ENCODE data around the gene TMEM250.

- TF ChIP-seq, protein P1, sequence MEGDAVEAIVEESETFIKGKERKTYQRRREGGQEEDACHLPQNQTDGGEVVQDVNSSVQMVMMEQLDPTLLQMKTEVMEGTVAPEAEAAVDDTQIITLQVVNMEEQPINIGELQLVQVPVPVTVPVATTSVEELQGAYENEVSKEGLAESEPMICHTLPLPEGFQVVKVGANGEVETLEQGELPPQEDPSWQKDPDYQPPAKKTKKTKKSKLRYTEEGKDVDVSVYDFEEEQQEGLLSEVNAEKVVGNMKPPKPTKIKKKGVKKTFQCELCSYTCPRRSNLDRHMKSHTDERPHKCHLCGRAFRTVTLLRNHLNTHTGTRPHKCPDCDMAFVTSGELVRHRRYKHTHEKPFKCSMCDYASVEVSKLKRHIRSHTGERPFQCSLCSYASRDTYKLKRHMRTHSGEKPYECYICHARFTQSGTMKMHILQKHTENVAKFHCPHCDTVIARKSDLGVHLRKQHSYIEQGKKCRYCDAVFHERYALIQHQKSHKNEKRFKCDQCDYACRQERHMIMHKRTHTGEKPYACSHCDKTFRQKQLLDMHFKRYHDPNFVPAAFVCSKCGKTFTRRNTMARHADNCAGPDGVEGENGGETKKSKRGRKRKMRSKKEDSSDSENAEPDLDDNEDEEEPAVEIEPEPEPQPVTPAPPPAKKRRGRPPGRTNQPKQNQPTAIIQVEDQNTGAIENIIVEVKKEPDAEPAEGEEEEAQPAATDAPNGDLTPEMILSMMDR (IDR thresholded peaks at IDR 0.05) = no peak
- TF ChIP-seq POLR2A (IDR thresholded peaks at IDR 0.05) = no peak
- TF ChIP-seq POLR2AphosphoS5 (IDR thresholded peaks at IDR 0.05) = no peak
- TF ChIP-seq EP300 (IDR thresholded peaks at IDR 0.05) = no peak
These were observed 34.4 kb downstream of the TMEM250 start for GRCh38 chr9:136084063-136084944.

Data from gastroesophageal sphincter (tissue), 3 donors.